K562 (cell line): Measurements from ENCODE around the gene TNFAIP3. TPM values are rescaled to one million over a fixed set of nuclear protein-coding genes. Genes with fewer than 3 reads are reported as not detected.

Experiments
- BHLHE40 ChIP-seq: IDR thresholded peaks from 2 replicates; pipeline ENCODE4 v1.6.1; 2011; ENCODE audit warnings: low read length, improper control_type of control experiment
- CBFB ChIP-seq: sonication (generic); formaldehyde crosslinking; IDR thresholded peaks from 2 replicates; pipeline ENCODE4 v1.4.0; 2020; ENCODE audit warnings: mild to moderate bottlenecking, missing genetic modification reagents
- FOXO4 ChIP-seq: fragments of 450-650 bp; formaldehyde crosslinking; IDR thresholded peaks from 2 replicates; pipeline ENCODE4 v1.4.0; 2020; ENCODE audit warnings: mild to moderate bottlenecking, moderate library complexity
- ID3 ChIP-seq, 2 experiments: fragments of 250-450 bp in 1 of 2; fragments of 450-650 bp in 1 of 2; sonication (Bioruptor Pico) in 1 of 2; IDR thresholded peaks; 2 replicates each; pipeline versions ENCODE4 v1.6.1 to v1.8.0; 2016 to 2021; ENCODE audit warnings: mild to moderate bottlenecking in 2 of 2, moderate library complexity in 2 of 2, missing compliant biosample characterization in 1 of 2, missing genetic modification characterization in 1 of 2
- POLR2AphosphoS5 ChIP-seq: IDR thresholded peaks from 2 replicates; pipeline ENCODE4 v1.6.1; 2011; ENCODE audit warnings: mild to moderate bottlenecking, low read depth, low read length, moderate library complexity; ENCODE audit not compliant: control insufficient read depth, insufficient read depth
- POU5F1 ChIP-seq: fragments of 150-350 bp; IDR thresholded peaks from 2 replicates; pipeline ENCODE4 v1.6.1; 2014; ENCODE audit warnings: borderline replicate concordance, low read length, low read depth, mild to moderate bottlenecking; ENCODE audit not compliant: partially characterized antibody
- SMARCC2 ChIP-seq: fragments of 450-650 bp; IDR thresholded peaks from 2 replicates; pipeline ENCODE4 v1.6.1; 2017; ENCODE audit warnings: antibody characterized with exemption, moderate library complexity, mild to moderate bottlenecking, low read depth
- SMARCE1 ChIP-seq: fragments of 450-650 bp; IDR thresholded peaks from 2 replicates; pipeline ENCODE4 v1.7.1; 2016; ENCODE audit warnings: mild to moderate bottlenecking
- TBL1XR1 ChIP-seq, 2 experiments: IDR thresholded peaks; 2 replicates each; pipeline ENCODE4 v1.6.1; 2012; ENCODE audit warnings: improper control_type of control experiment in 2 of 2, low read length in 2 of 2, mild to moderate bottlenecking in 1 of 2
- TOE1 ChIP-seq, 2 experiments: fragments of 450-650 bp in 1 of 2; sonication (generic) in 1 of 2; formaldehyde crosslinking in 1 of 2; IDR thresholded peaks; 2 replicates each; pipeline versions ENCODE4 v1.7.1 to v1.8.0; 2016 to 2022; ENCODE audit warnings: borderline replicate concordance in 2 of 2, mild to moderate bottlenecking in 2 of 2, antibody characterized with exemption in 1 of 2, inconsistent platforms in 1 of 2, low read depth in 1 of 2, missing genetic modification reagents in 1 of 2, moderate library complexity in 1 of 2
- ZBTB8A ChIP-seq: fragments of 450-650 bp; IDR thresholded peaks from 2 replicates; pipeline ENCODE4 v1.6.1; 2018; ENCODE audit warnings: mild to moderate bottlenecking, moderate library complexity; ENCODE audit not compliant: partially characterized antibody
- ZNF318 ChIP-seq, 2 experiments: fragments of 450-650 bp; IDR thresholded peaks; 2 replicates each; pipeline ENCODE4 v1.6.1; 2016; ENCODE audit warnings: mild to moderate bottlenecking in 2 of 2, borderline replicate concordance in 1 of 2, low read depth in 1 of 2, moderate library complexity in 1 of 2
- ZNF589 ChIP-seq: fragments of 200-800 bp; sonication (Bioruptor generic); IDR thresholded peaks from 2 replicates; pipeline ENCODE4 v1.6.1; 2016; ENCODE audit warnings: low read depth, missing genetic modification characterization, missing compliant biosample characterization
- ZSCAN32 ChIP-seq: fragments of 450-650 bp; formaldehyde crosslinking; IDR thresholded peaks from 2 replicates; pipeline ENCODE4 v1.4.0; 2020; ENCODE audit warnings: mild to moderate bottlenecking, moderate library complexity
- polyA plus RNA-seq, 8 experiments: library from polyadenylated mRNA; depleted of rRNA in 4 of 8; stranded (reverse) in 5 of 8; unstranded in 3 of 8; fragments of >200 nt; fragmentation: Nextera tagmentation in 2 of 8; fragmentation: Illumina TruSeq in 1 of 8; extraction: Ambion mirVana in 2 of 8; extraction: Trizol in 1 of 8; gene quantifications; 2 replicates each; pipeline versions ENCODE4 v1.2.1 to v1.2.3, GENCODE V29; 2011 to 2014; ENCODE audit warnings: inconsistent platforms in 1 of 8, missing spikeins in 1 of 8
- total RNA-seq, 7 experiments: library from RNA; depleted of rRNA in 6 of 7; stranded (reverse); fragments of >200 nt in 6 of 7; fragmentation: Illumina TruSeq in 2 of 7; extraction: Trizol in 2 of 7; gene quantifications; 2 replicates each; pipeline versions ENCODE4 v1.2.1 to v1.2.3, GENCODE V29; 2011 to 2021; ENCODE audit warnings: low replicate concordance in 1 of 7

The TNFAIP3 gene
- total and polyA plus RNA-seq, 9 of the 15 experiments (the other 6 are each of a cell fraction or from before 2014, with no cell fraction given) = 0.79 to 17.0 (median 6.4) TPM

GRCh38 chr6:137903933-137904821 lies 37.1 kb downstream of the TNFAIP3 start (continued):
- TF ChIP-seq ZNF318 (IDR thresholded peaks at IDR 0.05; ENCODE audit: borderline replicate concordance in 1 of 2, low read depth in 1 of 2) (peak in 1 of 2 experiments; percentile 80; a peak in 2 of 4 replicates), SMARCE1 (peak; percentile 92), ID3 (CRISPR knock-in tag; IDR thresholded peaks at IDR 0.05) (0 out of 2 replicates have a peak, but pooled peaks have one; percentile 20), ID3 (tag; IDR thresholded peaks at IDR 0.05) (peak; percentile 44; the same call in 1 of the 2 replicates), TOE1 (IDR thresholded peaks at IDR 0.05; ENCODE audit: borderline replicate concordance) (peak; percentile 48; the same call in 1 of the 2 replicates), TOE1 (CRISPR knock-in tag; IDR thresholded peaks at IDR 0.05; ENCODE audit: borderline replicate concordance, low read depth) (no peak), CBFB (CRISPR knock-in tag) (no peak), POLR2AphosphoS5 (peak; percentile 70; the same call in 1 of the 2 replicates), TBL1XR1 (IDR thresholded peaks at IDR 0.05; ENCODE audit: low read length in 2 of 2) (peak in 1 of 2 experiments; percentile 87; a peak in 2 of 4 replicates), BHLHE40 (peak; percentile 42; the same call in 1 of the 2 replicates), FOXO4 (CRISPR knock-in tag) (no peak), SMARCC2 (peak; percentile 85), ZBTB8A (no peak), POU5F1 (no peak), ZSCAN32 (CRISPR knock-in tag) (peak; percentile 98), ZNF589 (CRISPR knock-in tag) (peak; percentile 74)
